Measurements from ENCODE around the gene ANKRD11.

DNA sequence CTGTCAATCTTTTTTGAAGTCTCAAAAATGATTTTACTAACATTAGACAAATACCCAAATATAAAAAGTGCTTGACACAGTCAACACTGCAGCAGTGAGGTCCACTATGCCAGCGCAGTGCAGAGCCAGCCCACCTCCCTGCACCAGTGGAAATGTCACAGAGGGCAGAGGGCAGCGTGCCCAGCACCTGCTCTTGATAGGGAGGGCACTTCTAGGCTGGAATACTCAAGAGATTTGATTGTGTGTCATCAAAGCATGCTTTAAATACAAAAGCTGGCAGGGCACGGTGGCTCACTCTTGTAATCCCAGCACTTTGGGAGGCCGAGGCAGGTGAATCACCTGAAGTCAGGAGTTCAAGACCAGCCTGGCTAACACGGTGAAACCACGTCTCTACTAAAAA, 136.0 kb downstream of the ANKRD11 start:
- TF ChIP-seq, protein P1, sequence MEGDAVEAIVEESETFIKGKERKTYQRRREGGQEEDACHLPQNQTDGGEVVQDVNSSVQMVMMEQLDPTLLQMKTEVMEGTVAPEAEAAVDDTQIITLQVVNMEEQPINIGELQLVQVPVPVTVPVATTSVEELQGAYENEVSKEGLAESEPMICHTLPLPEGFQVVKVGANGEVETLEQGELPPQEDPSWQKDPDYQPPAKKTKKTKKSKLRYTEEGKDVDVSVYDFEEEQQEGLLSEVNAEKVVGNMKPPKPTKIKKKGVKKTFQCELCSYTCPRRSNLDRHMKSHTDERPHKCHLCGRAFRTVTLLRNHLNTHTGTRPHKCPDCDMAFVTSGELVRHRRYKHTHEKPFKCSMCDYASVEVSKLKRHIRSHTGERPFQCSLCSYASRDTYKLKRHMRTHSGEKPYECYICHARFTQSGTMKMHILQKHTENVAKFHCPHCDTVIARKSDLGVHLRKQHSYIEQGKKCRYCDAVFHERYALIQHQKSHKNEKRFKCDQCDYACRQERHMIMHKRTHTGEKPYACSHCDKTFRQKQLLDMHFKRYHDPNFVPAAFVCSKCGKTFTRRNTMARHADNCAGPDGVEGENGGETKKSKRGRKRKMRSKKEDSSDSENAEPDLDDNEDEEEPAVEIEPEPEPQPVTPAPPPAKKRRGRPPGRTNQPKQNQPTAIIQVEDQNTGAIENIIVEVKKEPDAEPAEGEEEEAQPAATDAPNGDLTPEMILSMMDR (optimal IDR thresholded peaks at IDR 0.05 in 1 of 3, IDR thresholded peaks at IDR 0.05 in 1 of 3, conservative IDR thresholded peaks at IDR 0.05 in 1 of 3; ENCODE audit: extremely low read depth in 1 of 3, insufficient read depth in 2 of 3, low read length in 3 of 3): no peak
- TF ChIP-seq EZH2 (IDR thresholded peaks at IDR 0.05; ENCODE audit: low read length): no peak
